Prostate gland (tissue), 2 donors: ENCODE data around the gene QARS1.

ENCODE experiments used
- POLR2AphosphoS5 ChIP-seq: sonication (generic); formaldehyde crosslinking; IDR thresholded peaks from one replicate; pipeline ENCODE4 v1.6.1; 2017; ENCODE audit warnings: antibody characterized with exemption
- TF ChIP-seq, protein P1 (sequence below), 4 experiments: fragments of 200-600 bp in 2 of 4; fragments of 450-650 bp in 2 of 4; sonication (generic) in 2 of 4; IDR thresholded peaks; 1 replicate in 3 of 4; 2 replicates in 1 of 4; pipeline ENCODE4 v1.5.1; 2016 to 2019; ENCODE audit warnings: antibody characterized with exemption in 4 of 4, mild to moderate bottlenecking in 2 of 4, moderate library complexity in 2 of 4

DNA sequence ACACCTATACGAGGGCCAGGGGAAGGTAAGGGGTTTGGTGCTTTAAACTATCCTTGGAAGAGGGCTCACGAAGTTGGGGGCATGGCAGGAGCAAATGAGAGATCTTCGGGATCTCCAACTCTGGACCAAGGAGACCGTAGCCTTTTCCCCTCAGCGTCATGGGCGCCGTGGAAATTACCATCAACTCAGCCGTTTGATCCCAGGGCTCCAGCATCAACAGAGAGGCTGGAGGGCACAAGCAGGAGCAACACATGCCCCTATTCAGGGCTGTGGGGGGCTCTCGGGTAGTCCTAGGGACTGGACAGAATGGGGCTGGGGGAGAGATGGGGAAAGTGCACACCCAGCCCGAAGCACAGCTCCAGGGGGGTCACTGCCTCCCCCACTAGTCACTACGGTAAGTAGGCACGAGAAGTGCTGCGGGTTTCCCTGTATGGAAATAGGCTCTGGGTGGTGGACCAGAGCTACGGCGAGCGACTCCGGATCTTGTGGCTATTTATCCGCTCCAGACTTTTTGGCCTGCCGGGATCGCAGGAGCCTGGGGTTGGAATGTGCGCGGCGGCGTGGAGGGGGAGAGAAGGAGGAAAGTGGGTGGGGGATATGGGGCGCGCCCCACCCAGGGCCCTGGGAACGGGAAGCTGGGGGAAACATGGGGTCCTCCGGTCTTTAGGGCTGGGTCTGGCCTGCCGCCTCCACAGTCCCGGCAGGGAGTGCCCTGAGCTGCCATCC, 28.8 kb upstream of the QARS1 start:
- TF ChIP-seq, protein P1, sequence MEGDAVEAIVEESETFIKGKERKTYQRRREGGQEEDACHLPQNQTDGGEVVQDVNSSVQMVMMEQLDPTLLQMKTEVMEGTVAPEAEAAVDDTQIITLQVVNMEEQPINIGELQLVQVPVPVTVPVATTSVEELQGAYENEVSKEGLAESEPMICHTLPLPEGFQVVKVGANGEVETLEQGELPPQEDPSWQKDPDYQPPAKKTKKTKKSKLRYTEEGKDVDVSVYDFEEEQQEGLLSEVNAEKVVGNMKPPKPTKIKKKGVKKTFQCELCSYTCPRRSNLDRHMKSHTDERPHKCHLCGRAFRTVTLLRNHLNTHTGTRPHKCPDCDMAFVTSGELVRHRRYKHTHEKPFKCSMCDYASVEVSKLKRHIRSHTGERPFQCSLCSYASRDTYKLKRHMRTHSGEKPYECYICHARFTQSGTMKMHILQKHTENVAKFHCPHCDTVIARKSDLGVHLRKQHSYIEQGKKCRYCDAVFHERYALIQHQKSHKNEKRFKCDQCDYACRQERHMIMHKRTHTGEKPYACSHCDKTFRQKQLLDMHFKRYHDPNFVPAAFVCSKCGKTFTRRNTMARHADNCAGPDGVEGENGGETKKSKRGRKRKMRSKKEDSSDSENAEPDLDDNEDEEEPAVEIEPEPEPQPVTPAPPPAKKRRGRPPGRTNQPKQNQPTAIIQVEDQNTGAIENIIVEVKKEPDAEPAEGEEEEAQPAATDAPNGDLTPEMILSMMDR (IDR thresholded peaks at IDR 0.05): peak in 1 of 4 experiments; percentile 2
- TF ChIP-seq POLR2AphosphoS5: peak; percentile 79
